Measurements from ENCODE around the gene TNIP2. TPM values are rescaled to one million over a fixed set of nuclear protein-coding genes. Genes with fewer than 3 reads are reported as not detected.

TNIP2 gene
- total and polyA plus RNA-seq, 8 donors, result 16.6 to 46.5 (median 20.0) TPM

DNA sequence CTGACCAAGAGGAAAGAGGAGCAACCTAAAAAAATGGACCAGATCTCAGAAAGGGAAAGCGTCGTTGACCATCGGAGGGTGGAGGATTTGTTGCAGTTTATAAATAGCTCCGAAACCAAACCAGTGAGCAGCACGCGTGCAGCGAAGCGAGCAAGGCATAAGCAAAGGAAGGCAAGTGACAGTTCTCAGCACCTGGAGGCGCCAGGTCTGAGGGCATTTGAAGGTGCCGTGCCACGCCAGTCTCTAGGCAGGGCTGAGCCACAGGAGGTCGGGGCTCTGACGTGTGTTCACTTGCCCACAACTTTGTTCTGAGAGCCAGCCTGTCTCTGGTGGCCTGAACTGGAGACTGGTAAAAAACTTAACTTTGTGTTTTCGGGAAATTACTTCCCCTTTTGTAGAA is 59.7 kb downstream of the TNIP2 start:
- ATAC-seq (no peak), DNase-seq (no peak)
- peaks cover 0 to 100% of the 10 kb centered on the region in 2 donors for H3K36me3 ChIP-seq
- H3K27ac ChIP-seq, result no peak overlapping the region
- no peaks in the 10 kb centered on the region for H3K4me1 ChIP-seq
- no peak overlapping the region for H3K4me3 ChIP-seq
- H3K9me3 ChIP-seq, result no peaks in the 10 kb centered on the region
- no peaks in the 10 kb centered on the region for H3K27me3 ChIP-seq
- TF ChIP-seq CTCF (IDR thresholded peaks at IDR 0.05), result no peak
- intact Hi-C loops (cut with DNase I), result no loop called here

- intact Hi-C loops (cut with DNase I), result no loop called here
- H3K9me3 ChIP-seq, result no peaks in the 10 kb centered on the region
- DNase-seq (no peak), ATAC-seq (no peak)
- peaks cover 0 to 100% of the 10 kb centered on the region in 2 donors for H3K36me3 ChIP-seq
- TF ChIP-seq CTCF (IDR thresholded peaks at IDR 0.05), result no peak
- no peaks in the 10 kb centered on the region for H3K27me3 ChIP-seq
- no peak overlapping the region for H3K27ac ChIP-seq
- no peaks in the 10 kb centered on the region for H3K4me1 ChIP-seq
- no peak overlapping the region for H3K4me3 ChIP-seq
These were observed 60.6 kb downstream of the TNIP2 start for GRCh38 chr4:2695346-2696060.

GRCh38 chr4:2694691-2695090 is 61.4 kb downstream of the TNIP2 start:
- no peak for TF ChIP-seq CTCF (IDR thresholded peaks at IDR 0.05)
- no peak for ATAC-seq
- H3K36me3 ChIP-seq, result peaks cover 0 to 100% of the 10 kb centered on the region in 2 donors
- intact Hi-C loops (cut with DNase I), result no loop called here
- no peak for DNase-seq
- no peak overlapping the region for H3K4me3 ChIP-seq
- H3K27ac ChIP-seq, result no peak overlapping the region
- no peaks in the 10 kb centered on the region for H3K9me3 ChIP-seq
- no peaks in the 10 kb centered on the region for H3K4me1 ChIP-seq
- no peaks in the 10 kb centered on the region for H3K27me3 ChIP-seq

- intact Hi-C loops (cut with DNase I), result no loop called here
- Histone ChIP-seq H3K9me3 (no peaks in the 10 kb centered on the region), H3K4me1 (no peaks in the 10 kb centered on the region), H3K36me3 (peaks cover 0 to 100% of the 10 kb centered on the region in 2 donors), H3K27ac (no peak overlapping the region), H3K27me3 (no peaks in the 10 kb centered on the region), H3K4me3 (no peak overlapping the region)
- no peak for DNase-seq
- no peak for ATAC-seq
- TF ChIP-seq CTCF (IDR thresholded peaks at IDR 0.05), result no peak
These were observed 64.1 kb downstream of the TNIP2 start for GRCh38 chr4:2691952-2692435.

Other genes starting within 250 kb of the TNIP2 start
- 10 to 100 TPM; 22.3 to 25.2 TPM for gene FAM193A, start 219.7 kb downstream of the TNIP2 start, total RNA-seq
- gene FAM193A, start 219.7 kb downstream of the TNIP2 start, polyA plus RNA-seq (ENCODE audit: insufficient read length in 6 of 6), result 10 to 100 TPM; 29.2 to 35.9 (median 32.3) TPM
- gene SH3BP2, start 36.7 kb upstream of the TNIP2 start, total RNA-seq, result 100 to 1,000 TPM in 1 of 2 donors, 10 to 100 TPM in 1; 58.2 to 113 TPM
- 10 to 100 TPM; 34.9 to 65.2 (median 44.1) TPM for gene SH3BP2, start 36.7 kb upstream of the TNIP2 start, polyA plus RNA-seq (ENCODE audit: insufficient read length in 6 of 6)
- 100 to 1,000 TPM; 262 to 265 TPM for gene ADD1, start 87.5 kb upstream of the TNIP2 start, total RNA-seq
- gene ADD1, start 87.5 kb upstream of the TNIP2 start, polyA plus RNA-seq (ENCODE audit: insufficient read length in 6 of 6), result 100 to 1,000 TPM; 297 to 331 (median 308) TPM
- gene NOP14, start 207.1 kb upstream of the TNIP2 start, total RNA-seq, result 10 to 100 TPM; 20.4 to 27.3 TPM
- 10 to 100 TPM; 26.1 to 33.0 (median 27.1) TPM for gene NOP14, start 207.1 kb upstream of the TNIP2 start, polyA plus RNA-seq (ENCODE audit: insufficient read length in 6 of 6)
- gene GRK4, start 207.2 kb upstream of the TNIP2 start, total RNA-seq, result 1 to 10 TPM; 5.3 to 6.8 TPM
- gene GRK4, start 207.2 kb upstream of the TNIP2 start, polyA plus RNA-seq (ENCODE audit: insufficient read length in 6 of 6), result 10 to 100 TPM; 13.3 to 23.0 (median 17.4) TPM